CD4-positive, alpha-beta T cell (primary cell): ENCODE measurements around the gene FOXJ3. TPM values are rescaled to one million over a fixed set of nuclear protein-coding genes. Genes with fewer than 3 reads are reported as not detected.

Source experiments
- ATAC-seq: fragments of 200-7000 bp; cut with Tn5 transposase; one replicate; pipeline ENCODE4 v1.10.0; 2022; ENCODE audit warnings: mild to moderate bottlenecking; ENCODE audit not compliant: poor library complexity
- CTCF ChIA-PET: fragments of 350-600 bp; sonication (Branson Sonifier 250); formaldehyde crosslinking; loops from one replicate; lab custom pipeline; 2021; ENCODE audit warnings: antibody characterized with exemption, inconsistent platforms; lab: Charles Lee
- POLR2A ChIA-PET: fragments of 350-600 bp; sonication (Branson Sonifier 250); formaldehyde crosslinking; loops from one replicate; lab custom pipeline; 2021; ENCODE audit warnings: antibody characterized with exemption, inconsistent platforms; lab: Charles Lee
- DNase-seq, 14 experiments: peaks; one replicate each; pipeline ENCODE4 v3.0.0-alpha.2; 2013 to 2020; ENCODE audit warnings: mixed read lengths in 2 of 14
- H3K27ac ChIP-seq, 2 donors: one replicate each; pipeline versions ENCODE4 v1.5.1 to v1.7.0; 2013; ENCODE audit warnings: low read length in 2 of 2, low read depth in 1 of 2, mild to moderate bottlenecking in 1 of 2
- H3K27me3 ChIP-seq, 2 experiments: 1 replicate in 1 of 2; 2 replicates in 1 of 2; pipeline versions ENCODE4 v1.6.1 to v1.7.0; 2013; ENCODE audit warnings: low read length in 2 of 2, control low read depth in 1 of 2, mild to moderate bottlenecking in 1 of 2, moderate library complexity in 1 of 2; ENCODE audit not compliant: insufficient read depth in 2 of 2, control insufficient read depth in 1 of 2
- H3K36me3 ChIP-seq: one replicate; pipeline ENCODE4 v1.6.1; 2013; ENCODE audit warnings: low read length, control low read depth; ENCODE audit not compliant: insufficient read depth
- H3K4me1 ChIP-seq: one replicate; pipeline ENCODE4 v1.6.1; 2013; ENCODE audit warnings: low read length, control low read depth; ENCODE audit not compliant: insufficient read depth
- H3K4me3 ChIP-seq: one replicate; pipeline ENCODE4 v1.5.1; 2013; ENCODE audit warnings: mild to moderate bottlenecking, low read length, moderate library complexity
- H3K9me3 ChIP-seq, 2 experiments: 1 replicate in 1 of 2; 2 replicates in 1 of 2; pipeline versions ENCODE4 v1.6.1 to v1.7.0; 2013; ENCODE audit warnings: low read length in 2 of 2, mild to moderate bottlenecking in 2 of 2, control low read depth in 1 of 2, moderate library complexity in 1 of 2; ENCODE audit not compliant: control insufficient read depth in 1 of 2, insufficient read depth in 1 of 2
- H3K27ac Mint-ChIP-seq: one replicate; pipeline ENCODE4 v1.8.0; 2020; ENCODE audit warnings: mixed read lengths
- H3K27me3 Mint-ChIP-seq: one replicate; pipeline ENCODE4 v1.8.0; 2021; ENCODE audit warnings: mixed read lengths
- H3K36me3 Mint-ChIP-seq: one replicate; pipeline ENCODE4 v1.8.0; 2021; ENCODE audit warnings: low read depth, mixed read lengths
- H3K4me1 Mint-ChIP-seq: one replicate; pipeline ENCODE4 v1.8.0; 2021; ENCODE audit warnings: low read depth, mixed read lengths
- H3K4me3 Mint-ChIP-seq: one replicate; pipeline ENCODE4 v1.8.0; 2020; ENCODE audit warnings: mild to moderate bottlenecking, mixed read lengths
- H3K9me3 Mint-ChIP-seq: one replicate; pipeline ENCODE4 v1.8.0; 2020; ENCODE audit warnings: mixed read lengths
- CTCF ChIP-seq: fragments of 200-600 bp; IDR thresholded peaks from one replicate; pipeline ENCODE4 v1.8.0; 2022; ENCODE audit warnings: antibody characterized with exemption, mild to moderate bottlenecking
- intact Hi-C, 2 experiments: fragments of 100-400 bp; cut with DNase I in 1 of 2; cut with micrococcal nuclease in 1 of 2; formaldehyde crosslinking; loops; one replicate each; pipeline versions ENCODE4 v1.15.1 to v1.9.0; 2023 to 2025; cut with DNase I, micrococcal nuclease
- total RNA-seq, 174 experiments: library from RNA in 2 of 174; stranded (reverse) in 2 of 174; gene quantifications; one replicate each; pipeline ENCODE4 v1.2.3 and lab custom pipeline; 2021 to 2026

Gene FOXJ3
- total RNA-seq, 2 experiments from 2014 or later = 73.1 to 74.9 TPM

GRCh38 chr1:42358791-42359190 is 23.8 kb upstream of the FOXJ3 start:
- Mint-ChIP-seq H3K9me3 (no peaks in the 10 kb centered on the region), H3K27me3 (no peaks in the 10 kb centered on the region), H3K36me3 (no peaks in the 10 kb centered on the region), H3K4me3 (no peak overlapping the region), H3K4me1 (no peaks in the 10 kb centered on the region), H3K27ac (no peak overlapping the region)
- Histone ChIP-seq H3K4me1 (no peaks in the 10 kb centered on the region), H3K27me3 (no peaks in the 10 kb centered on the region), H3K4me3 (no peak overlapping the region), H3K9me3 (no peaks in the 10 kb centered on the region), H3K36me3 (no peaks in the 10 kb centered on the region), H3K27ac (no peak overlapping the region)
- ChIA-PET CTCF (no interaction called here), POLR2A (no interaction called here)
- no peak for TF ChIP-seq CTCF
- intact Hi-C loops = no loop called here
- DNase-seq = no peak
- no peak for ATAC-seq

- ChIA-PET CTCF (interaction anchor here (0.6 kb wide), 1 partner anchor 563 kb away, joined by 3 read pairs; no protein-coding TSS in a partner anchor), POLR2A (no interaction called here)
- H3K9me3 ChIP-seq = no peaks in the 10 kb centered on the region
- no peaks in the 10 kb centered on the region for H3K4me1 ChIP-seq
- no peak overlapping the region for H3K4me3 ChIP-seq
- DNase-seq (no peak), ATAC-seq (no peak)
- Mint-ChIP-seq H3K27me3 (peaks cover 35% of the 10 kb centered on the region), H3K36me3 (no peaks in the 10 kb centered on the region), H3K4me3 (no peak overlapping the region), H3K27ac (no peak overlapping the region), H3K4me1 (no peaks in the 10 kb centered on the region), H3K9me3 (no peaks in the 10 kb centered on the region)
- TF ChIP-seq CTCF = no peak
- H3K27ac ChIP-seq = no peak overlapping the region
- H3K36me3 ChIP-seq = no peaks in the 10 kb centered on the region
- intact Hi-C loops = no loop called here
- H3K27me3 ChIP-seq = peaks cover 5 to 12% of the 10 kb centered on the region in 2 experiments
Measured at GRCh38 chr1:42350086-42350485, 15.1 kb upstream of the FOXJ3 start.

GRCh38 chr1:42348498-42348897 is 13.5 kb upstream of the FOXJ3 start:
- Mint-ChIP-seq H3K4me3 (no peak overlapping the region), H3K4me1 (no peaks in the 10 kb centered on the region), H3K9me3 (no peaks in the 10 kb centered on the region), H3K27ac (no peak overlapping the region), H3K36me3 (no peaks in the 10 kb centered on the region), H3K27me3 (peaks cover 35% of the 10 kb centered on the region)
- no peaks in the 10 kb centered on the region for H3K9me3 ChIP-seq
- DNase-seq (no peak), ATAC-seq (no peak)
- no peak overlapping the region for H3K27ac ChIP-seq
- intact Hi-C loops = no loop called here
- ChIA-PET POLR2A (no interaction called here), CTCF (no interaction called here)
- H3K4me1 ChIP-seq = no peaks in the 10 kb centered on the region
- H3K27me3 ChIP-seq = peaks cover 5 to 10% of the 10 kb centered on the region in 2 experiments
- TF ChIP-seq CTCF = no peak
- no peak overlapping the region for H3K4me3 ChIP-seq
- H3K36me3 ChIP-seq = no peaks in the 10 kb centered on the region
